Hematopoietic multipotent progenitor cell treated with erythropoietin and hydrocortisone succinate and interleukin-3 and kit ligand, for 6 days (in vitro differentiated cells): ENCODE results near the gene VSIG10.
"Not testable (repeated sequence)": the region's sequence is repeated elsewhere in the genome, so short reads cannot be mapped to it uniquely, and the experiment has no call there.

Source experiments
- DNase-seq: peaks from one replicate; pipeline ENCODE4 v3.0.0-alpha.2; 2015

VSIG10 gene

DNA sequence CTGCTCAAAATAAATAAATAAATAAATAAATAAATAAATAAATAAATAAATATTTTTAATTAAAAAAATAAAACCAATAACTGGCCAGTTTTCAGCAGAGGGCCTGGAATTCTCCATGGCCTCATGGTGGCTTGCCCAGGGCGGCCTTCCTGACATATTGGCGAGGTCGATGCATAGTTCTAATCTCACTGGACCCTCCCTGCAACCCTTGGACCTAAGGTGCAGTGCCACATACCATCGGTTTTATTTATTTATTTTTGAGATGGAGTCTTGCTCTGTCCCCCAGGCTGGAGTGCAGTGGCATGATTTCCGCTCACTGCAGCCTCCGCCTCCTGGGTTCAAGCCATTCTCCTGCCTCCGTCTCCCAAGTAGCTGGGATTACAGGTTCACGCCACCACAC, 3.9 kb upstream of the VSIG10 start:
- no peak for DNase-seq

DNA sequence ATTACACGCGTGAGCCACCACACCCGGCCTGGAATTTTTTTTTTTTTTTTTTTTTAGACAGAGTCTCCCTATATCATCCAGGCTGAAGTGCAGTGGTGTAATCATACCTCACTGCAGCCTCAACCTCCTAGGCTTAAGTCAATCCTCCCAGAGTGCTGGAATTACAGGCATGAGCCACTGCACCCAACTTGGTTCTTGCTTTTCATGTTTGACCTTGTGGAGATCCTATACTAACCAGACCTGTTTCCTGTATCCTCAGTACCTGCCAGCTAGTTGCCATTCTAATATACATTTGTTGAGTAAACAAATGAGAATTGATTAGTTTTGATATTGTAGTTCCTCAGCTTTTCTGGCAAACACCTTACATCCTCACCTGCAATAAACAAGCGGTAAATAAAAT, 3.2 kb upstream of the VSIG10 start:
- no peak for DNase-seq

DNA sequence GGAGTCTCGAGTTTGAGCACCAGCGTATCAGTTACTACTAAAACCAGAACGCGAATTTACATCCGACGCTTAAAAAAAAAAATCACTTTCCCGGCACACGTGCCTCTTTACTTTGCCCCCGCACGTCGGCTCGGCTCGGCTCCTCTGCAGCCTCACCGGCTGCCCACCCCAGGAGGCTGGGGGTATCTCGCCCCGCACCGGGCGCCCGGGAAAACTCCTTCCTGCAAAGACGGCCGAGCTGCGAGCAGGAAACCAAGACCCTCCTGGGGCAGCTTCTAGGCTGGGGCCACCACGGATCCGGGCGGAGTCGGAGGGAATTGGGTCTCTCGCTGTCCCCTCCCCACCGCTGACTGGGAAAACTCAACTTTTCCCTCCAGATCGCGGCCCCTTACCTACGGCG, 610 bp downstream of the VSIG10 start:
- DNase-seq, result peak; percentile 12

DNA sequence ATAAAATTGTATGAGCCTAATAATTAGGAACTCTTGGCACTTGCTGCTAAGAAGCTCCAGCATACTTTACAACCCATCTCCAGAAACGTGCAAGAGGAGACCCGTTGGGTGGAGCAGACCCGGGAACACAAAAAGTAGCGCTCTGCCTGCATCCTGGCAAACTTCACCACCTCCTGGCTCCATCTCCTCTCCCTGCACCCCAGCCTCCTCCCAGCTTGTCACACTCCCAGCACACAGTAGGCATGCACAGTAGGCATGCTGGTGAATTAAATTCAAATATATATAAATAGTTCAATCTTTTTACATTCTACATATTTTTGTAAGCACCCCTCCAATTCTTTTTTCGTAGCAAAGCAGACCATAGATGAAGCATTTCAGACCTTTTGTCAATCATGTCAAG, 1.2 kb downstream of the VSIG10 start:
- no peak for DNase-seq

DNA sequence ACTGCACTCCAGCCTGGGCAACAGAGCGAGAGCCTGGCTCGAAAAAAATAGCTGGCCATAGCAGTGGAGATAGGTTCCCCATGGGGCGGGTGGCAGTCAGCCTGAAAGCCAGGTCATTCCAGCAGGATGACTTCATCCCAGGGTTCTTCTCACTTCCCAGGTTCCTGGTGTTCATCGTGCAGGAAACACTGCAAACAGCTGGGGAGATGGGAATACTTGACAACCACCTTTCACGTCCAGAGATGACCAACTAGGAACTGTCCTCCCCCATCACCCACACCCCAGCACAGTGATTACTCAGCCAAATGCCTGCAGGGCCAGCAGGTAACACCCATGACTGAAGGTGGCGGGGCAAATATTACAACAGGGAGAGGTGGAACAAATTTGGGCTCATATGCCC, 1.7 kb downstream of the VSIG10 start:
- no peak for DNase-seq

DNA sequence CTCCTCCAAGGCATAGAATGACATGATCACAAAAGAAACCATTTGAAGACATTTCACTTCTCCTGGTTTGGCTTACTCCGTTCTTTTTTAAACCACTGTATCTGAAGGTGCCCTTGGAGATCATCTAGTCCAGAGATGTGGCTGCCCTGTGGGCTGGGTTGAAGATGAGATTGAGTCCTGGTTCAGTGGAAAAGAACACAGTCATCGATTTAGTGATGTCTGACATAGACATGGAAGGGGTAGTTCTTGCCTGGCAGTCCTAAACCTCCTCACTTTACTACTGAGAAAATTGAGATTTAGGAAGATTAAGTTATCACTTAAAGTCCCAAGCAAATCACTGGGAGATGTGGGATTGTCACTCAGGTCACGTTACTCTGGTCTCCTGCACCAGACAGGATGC, 2.8 kb downstream of the VSIG10 start:
- DNase-seq, result no peak

DNA sequence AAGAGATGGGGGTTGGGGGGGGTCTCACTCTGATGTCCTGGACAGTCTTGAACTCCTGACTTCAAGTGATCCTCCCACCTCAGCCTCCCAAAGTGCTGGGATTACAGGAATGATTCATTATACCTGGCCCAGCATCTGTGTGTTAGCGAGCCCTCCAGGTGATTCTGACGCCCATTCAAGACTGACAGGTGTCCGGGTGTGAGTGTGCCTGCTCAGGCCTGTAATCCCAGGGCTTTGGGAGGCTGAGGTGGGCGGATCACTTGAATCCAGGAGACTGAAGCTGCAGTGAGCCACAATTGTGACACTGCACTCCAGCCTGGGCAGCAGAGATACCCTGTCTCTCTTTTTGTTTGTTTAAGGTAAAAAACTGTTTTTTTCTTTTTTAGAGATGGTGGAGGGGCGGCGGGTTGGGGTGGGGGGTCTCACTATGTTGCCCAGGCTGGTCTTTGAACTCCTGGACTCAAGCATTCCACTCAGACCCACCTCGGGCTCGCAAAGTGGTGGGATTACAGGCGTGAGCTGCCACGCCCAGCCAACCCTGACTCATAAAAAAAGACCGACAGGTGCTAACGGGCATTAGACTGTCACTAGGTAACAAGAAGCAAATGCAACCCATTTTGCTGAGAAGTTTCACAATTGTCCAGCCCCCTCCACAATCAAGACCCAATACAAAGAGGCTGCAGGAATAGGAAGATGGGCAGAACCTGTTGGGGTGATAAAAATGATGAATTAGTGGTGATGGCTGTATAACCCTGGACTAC, 4.7 kb downstream of the VSIG10 start:
- DNase-seq, result no peak

DNA sequence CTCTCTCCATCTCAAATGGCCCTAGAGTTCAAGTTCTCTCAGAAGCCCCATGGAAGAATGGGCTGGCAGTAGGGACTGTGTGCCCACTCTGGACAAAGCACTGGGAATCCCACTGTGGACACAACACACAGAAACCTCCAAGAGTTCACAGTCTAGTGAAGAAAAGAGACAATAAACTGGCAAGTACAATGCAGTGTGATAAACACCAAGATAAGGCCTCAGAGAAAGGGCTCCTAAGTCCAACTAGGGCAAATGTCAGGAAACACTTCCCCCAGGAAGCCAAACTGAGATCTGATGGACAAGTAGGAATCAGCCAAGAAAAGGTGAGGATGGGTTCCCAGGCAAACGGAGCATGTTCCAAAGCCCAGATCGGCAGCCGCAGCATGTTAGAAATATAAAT, 5.4 kb downstream of the VSIG10 start:
- no peak for DNase-seq

DNA sequence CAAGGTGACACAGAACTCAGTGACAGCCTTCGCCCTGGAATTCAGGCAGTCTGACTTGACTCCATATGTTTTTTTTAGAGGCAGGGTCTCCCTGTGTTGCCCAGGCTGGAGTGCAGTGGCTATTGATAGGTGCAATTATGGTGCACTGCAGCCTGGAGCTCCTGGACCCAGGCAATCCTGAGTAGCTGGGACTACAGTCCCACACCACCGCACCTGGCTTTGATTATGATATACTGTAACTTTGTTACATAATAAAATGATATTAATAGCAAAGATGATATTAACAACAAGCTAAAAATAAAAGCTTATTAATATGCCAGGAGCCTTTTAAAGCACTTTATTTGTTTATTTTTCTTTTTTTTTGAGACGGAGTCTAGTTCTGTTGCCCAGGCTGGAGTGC, 9.8 kb downstream of the VSIG10 start:
- DNase-seq, result no peak

DNA sequence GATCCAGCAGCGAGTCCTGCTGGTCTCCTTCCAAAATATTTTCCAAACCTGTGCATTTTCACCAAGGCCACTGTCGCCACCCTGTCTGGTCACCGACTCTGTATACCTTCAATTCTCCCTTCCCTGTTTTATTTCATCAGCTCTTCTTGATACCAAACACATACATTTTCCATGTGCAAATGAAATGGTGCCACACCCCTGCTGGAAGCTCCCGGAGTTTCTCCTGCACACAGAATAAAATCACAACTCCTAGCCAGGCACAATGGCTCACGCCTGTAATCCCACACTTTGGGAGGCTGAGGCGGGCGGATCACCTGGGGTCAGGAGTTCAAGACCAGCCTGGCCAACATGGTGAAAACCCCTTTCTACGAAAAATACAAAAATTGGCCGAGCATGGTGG, 14.0 kb downstream of the VSIG10 start:
- DNase-seq, result no peak

DNA sequence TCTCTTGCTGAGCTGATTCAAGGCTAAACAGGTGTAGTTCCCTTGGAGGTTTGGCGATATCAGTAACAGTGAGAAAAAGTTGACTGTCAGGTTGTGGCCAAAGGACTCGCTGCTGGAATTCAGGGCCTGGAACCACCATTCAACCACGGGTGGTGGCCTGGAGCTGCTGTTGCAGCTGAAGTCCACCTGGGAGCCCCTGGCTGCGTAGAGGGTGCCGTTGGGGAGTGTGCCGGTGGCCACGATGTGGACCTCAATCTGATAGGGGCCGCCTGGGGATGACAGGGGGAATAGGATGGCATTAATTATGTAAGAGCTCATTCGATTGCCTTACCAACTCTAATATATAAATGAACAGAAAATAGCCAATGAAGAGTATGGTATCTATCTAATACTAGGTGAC, 21.6 kb downstream of the VSIG10 start:
- DNase-seq, result no peak

DNA sequence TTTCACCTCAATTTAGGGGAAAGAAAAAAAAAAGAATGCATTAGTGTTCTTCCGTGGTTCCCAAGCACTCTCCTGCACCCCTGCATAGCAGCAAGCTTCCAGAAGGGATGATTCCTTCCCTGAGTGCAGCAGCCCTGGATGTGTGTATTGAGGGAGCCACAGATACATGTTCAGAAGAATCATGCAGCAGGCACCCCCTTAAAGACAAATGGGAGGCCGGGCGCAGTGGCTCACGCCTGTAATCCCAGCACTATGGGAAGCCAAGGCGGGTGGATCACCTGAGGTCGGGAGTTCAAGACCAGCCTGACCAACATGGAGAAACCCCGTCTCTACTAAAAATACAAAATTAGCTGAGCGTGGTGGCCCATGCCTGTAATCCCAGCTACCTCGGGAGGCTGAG, 22.3 kb downstream of the VSIG10 start:
- DNase-seq, result not testable (repeated sequence)

DNA sequence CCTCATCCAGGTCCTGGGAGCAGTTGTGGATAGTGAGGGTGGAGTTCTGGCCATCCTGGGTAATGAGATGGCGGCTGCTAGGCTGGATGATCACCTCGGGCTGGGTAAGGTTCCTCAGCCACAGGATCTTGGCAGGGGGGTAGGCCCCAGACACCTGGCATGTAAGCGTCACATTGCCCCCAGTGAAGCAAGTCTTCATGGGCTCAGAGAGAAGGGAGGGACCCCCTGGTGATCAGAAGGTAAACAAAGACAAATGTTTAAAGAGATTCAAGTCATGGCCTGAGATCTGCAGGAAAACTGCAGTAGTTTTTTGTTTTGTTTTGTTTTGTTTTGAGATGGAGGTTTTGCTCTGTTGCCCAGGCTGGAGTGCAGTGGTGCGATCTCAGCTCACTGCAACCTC, 30.0 kb downstream of the VSIG10 start:
- no peak for DNase-seq

DNA sequence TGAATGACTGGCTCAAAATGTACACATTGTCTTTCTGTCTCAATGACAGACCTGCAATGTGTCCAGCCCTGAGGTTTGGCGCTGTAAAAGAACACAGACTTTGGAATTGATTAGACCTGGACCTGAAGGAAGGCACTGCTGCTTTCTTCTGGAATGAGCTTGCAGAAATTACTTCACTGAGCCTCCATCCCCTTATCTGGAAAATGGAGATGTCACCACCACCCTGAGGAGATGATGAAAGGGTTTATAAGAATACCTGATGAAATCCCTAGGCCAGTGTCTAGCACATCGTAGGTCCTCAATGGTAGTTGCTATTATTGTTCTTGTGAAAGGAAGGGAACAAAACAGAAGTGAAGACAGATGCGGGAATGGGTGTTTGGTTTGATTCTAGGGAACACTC, 33.2 kb downstream of the VSIG10 start:
- DNase-seq, result no peak

DNA sequence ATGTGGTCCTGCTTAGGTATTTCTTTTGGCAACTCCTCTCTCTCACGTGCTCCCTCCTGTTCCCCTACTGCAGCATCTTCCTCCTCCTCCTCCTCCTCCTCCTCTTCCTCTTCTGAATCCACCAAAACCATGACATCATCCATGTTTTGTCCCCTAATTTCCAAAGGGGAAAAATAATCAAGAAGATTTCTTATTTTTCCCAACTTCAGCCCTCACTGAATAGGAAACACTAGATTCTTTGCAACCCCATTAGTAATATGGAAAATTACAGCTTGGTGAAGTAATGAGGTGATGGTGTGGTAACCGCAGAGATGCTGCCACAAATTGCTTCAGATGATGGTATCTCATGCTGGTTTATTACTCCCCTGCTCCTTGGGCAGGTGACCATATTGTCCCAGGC, 35.4 kb downstream of the VSIG10 start:
- peak; percentile 49 for DNase-seq

DNA sequence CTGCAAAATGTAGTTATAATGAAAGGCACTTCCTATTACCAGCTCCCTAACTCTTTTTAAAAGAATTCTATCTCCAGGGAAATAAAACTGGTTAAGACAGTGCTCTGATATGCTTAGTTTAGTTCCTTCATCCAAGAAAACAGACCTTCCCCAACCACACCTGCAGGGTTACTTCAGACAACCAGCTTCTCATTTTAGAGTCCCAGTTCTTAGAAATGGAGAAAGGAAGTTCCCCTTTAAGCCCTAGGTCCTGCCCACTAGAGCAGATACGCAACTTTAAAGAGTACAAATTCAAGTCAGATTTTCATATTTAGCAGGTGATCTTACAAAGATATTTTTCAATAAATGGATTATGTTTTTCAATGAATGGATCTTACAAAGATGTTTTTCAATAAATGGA, 38.4 kb downstream of the VSIG10 start:
- peak; percentile 27 for DNase-seq

DNA sequence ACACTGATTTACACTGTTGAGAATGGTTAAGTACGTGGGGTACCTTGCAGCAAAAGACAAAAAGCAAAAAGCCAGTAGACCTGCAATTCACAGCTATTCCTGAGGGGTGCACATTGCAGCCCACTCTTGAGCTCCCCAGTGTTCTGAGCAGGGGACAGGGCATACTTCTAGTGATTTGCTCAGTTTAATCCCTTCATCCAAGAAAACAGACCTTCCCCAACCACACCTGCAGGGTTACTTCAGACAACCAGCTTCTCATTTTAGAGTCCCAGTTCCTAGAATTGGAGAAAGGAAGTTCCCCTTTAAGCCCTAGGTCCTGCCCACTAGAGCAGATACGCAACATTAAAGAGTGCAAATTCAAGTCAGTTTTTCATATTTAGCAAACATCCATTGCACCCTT, 39.2 kb downstream of the VSIG10 start:
- peak; percentile 60 for DNase-seq

DNA sequence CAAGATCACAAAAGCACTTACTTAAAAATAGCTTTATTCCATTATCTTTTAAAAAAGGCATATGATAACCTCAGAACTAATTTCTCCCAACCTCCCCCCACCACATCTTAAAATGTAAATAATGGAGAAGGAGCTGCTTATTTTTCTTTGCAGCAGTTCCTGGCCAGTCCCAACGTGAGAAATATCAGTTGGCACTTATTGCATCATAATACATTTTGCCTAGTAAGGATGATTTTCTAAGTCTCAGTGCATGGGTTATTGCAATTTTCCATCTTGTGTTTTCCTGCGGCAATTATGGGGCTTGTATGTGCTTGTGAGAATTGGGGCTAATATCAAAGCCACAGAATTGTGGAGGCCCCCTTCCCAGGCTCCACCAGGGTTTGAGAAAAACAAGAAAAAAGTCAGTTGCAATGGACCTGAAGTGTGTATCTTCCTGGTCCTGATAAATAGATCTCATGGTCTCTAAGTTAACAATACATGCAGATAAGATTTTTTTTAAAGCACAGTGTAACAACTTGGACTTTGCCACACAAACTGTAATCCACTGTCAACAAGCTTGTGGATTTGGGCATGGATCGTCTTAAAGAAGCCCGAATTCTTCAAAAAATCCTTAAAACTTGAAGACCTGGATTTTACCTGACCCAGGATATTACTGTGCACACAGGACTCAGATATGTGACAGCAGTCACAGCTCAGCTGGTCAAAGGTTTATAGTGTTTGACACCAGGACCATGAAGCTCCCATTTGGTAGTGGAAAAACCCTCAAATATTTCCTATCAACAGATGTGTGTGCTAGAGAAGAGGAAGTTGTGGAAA, 40.0 kb downstream of the VSIG10 start:
- DNase-seq, result no peak

DNA sequence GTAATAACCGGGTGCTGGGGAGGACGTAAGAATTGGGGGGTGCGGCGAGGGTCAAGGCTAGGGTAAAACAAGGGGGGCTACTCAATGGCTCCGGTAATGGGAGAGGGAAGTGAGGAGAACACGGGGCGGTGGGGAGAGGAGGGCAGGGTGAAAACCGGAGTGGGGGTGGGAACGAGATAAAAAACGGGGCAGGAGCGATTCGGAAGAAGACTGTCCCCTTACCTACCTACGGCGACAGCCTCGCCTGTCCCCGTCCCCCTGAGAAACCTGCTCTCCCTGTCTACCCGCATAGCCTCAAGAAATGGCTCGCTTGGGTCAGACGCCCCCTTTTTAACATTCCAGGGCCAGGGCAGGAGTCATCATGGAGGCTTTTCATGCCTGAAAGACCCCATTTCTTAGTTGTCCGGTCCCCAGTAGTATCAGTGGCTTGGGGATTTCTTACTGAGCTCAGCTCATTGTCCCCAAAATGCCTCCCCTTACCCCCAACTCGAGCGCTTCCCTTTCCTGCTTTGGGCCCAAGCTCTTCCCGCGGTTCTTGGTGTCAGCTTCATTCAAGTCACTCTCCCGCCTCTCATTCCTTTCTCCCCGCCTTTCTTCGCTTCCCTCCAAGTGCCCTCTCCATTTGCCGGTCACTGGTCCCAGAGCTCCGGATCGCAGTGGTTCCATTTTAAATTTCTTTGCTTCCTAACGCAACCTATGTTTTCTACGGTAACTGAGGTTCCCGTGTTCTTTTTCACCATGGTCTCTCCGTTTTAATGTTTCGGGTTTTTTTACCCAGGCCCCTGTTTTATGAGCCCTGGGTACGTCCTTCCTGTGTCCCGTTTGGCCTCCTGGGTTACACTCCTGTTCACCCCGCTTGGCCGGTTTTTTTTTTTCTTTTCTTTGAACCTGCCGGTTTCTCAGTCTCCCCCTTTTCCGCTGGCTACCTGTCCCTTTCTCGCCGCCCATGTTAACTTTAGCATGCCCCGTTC, 41.7 kb downstream of the VSIG10 start:
- DNase-seq, result peak; percentile 71

DNA sequence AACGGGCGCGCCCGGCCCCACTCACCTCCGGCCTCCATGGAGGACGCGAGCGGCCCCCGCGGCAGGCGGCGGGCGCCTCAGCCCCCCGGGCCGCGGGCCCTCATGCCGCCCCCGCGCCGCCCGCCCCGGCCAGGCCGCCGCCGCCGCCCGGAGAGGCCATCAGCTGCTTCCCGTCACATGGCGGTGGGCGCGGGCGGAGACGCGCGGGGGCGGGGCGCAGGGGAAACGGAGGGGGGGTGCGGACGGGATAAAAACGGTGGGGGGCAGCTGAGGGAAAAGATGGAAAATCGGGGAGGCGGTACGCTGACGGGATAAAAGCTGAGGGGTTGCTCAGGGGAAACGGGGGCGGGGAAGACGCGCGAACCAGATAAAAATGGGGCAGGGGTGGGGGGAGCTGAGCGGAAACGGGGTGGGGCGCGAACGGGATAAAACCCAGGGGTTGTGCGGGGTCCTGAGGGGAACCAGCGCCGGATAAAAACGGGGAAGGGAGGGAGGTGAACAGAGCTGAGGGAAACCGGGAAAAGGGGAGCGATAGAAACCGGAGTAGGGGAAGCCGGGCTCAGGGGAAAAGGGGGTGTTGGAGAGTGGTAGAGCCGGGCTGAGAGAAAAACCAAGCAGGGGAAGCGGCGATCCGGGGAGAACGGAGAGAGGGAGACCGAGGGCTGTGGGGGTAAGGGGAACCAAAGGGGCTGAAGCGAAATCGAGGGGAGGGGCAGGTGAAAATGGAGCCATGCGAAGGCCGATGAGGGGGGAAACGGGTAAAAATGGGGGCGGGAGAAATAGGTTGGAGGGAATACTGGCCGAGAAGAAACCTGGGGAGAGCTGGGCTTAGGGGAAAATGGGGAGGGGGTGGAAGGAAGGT, 42.6 kb downstream of the VSIG10 start, which contains the start of gene WSB2:
WSB2 (minus strand) TSS at position 169 of the 862 bp plus-strand sequence; CDS start at position 38, 131 bp downstream.
- peak; percentile 76 for DNase-seq

DNA sequence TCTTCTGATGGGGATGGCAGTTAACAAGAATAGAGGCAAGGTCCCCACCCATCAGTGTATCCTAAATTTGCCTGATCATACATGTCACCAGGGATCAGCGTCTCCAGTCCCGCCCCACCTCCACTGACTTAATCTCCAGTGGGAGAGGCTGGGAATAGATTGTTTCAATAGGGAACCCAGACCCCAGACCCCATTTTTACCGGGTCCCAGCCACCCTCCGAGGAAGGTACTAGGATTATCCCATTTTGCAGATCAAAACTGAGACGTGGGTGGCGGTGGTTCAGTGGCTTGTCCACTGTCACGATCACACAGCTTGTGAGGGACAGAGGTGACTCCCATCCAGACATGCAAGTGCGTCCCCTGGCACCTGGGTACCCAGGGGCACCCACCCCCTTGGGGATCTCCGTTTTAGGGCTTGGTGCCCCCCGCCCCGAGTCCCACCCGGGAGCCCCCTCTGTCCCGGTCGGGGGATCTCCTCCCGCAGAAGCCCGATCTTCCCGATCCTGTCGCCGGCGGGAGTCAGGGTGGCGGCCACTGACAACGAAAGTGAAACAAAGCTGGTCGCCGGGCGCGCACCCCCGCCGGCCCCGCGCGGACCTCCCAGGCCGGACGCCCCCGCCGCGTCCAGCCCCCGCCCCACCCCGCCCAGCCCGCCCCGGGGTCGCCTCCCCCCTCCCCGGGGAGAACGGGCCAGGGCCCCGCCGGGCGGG, 43.4 kb downstream of the VSIG10 start:
- peak; percentile 45 for DNase-seq
